ENCODE measurements around the gene CACNA1E. TPM values are rescaled to one million over a fixed set of nuclear protein-coding genes. Genes with fewer than 3 reads are reported as not detected.

Gene CACNA1E
- total RNA-seq, 4 donors from 2014 or later = 0.09 to 0.19 TPM; not detected in 2

DNA sequence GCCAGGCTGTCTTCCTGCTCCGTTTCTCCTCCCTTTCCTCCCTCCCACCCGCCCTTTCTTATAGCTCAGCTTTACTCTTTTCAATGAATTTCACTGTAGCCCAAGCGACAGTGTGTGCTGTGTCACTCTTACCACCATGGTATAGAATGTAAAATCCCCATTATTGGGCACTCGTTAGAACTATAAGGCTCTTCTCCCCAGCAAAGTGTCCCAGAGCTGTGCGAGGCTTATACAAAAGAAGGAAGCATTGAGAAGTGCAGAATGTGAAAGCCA, 192.5 kb downstream of the CACNA1E start:
- WGBS, 2 donors = 25 to 39% methylated on average over 5 of the region's 5 CpGs
- TF ChIP-seq, protein P1, sequence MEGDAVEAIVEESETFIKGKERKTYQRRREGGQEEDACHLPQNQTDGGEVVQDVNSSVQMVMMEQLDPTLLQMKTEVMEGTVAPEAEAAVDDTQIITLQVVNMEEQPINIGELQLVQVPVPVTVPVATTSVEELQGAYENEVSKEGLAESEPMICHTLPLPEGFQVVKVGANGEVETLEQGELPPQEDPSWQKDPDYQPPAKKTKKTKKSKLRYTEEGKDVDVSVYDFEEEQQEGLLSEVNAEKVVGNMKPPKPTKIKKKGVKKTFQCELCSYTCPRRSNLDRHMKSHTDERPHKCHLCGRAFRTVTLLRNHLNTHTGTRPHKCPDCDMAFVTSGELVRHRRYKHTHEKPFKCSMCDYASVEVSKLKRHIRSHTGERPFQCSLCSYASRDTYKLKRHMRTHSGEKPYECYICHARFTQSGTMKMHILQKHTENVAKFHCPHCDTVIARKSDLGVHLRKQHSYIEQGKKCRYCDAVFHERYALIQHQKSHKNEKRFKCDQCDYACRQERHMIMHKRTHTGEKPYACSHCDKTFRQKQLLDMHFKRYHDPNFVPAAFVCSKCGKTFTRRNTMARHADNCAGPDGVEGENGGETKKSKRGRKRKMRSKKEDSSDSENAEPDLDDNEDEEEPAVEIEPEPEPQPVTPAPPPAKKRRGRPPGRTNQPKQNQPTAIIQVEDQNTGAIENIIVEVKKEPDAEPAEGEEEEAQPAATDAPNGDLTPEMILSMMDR (IDR thresholded peaks at IDR 0.05) = no peak
- TF ChIP-seq POLR2A (IDR thresholded peaks at IDR 0.05) = no peak
- intact Hi-C loops (cut with DNase I) = no loop called here

DNA sequence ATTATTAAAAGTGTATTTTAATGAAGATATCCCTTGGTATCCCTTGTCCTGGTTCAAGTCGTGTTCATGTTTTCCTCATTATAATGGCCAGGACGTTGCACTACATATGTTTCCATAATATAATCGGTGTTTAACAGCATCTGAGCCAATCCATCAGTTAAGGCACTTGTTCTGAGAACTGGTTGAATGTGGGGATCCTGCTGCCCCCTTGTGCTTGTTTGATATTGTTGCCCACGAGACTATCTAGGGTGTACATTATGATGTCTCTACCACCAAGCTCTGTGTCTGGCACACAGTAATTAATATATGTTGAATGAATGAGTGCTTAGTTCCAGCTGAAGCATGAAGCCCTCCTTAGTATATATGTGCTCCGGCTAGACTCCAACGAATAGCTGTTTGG, 193.0 kb downstream of the CACNA1E start:
- intact Hi-C loops (cut with DNase I) = no loop called here
- H3K27me3 ChIP-seq = peaks cover 0 to 5% (median 0%) of the 10 kb centered on the region in 4 donors
- no peak overlapping the region for H3K4me3 ChIP-seq
- H3K27ac ChIP-seq = no peak overlapping the region
- H3K4me1 ChIP-seq = no peaks in the 10 kb centered on the region
- DNase-seq = no peak
- no peaks in the 10 kb centered on the region for H3K36me3 ChIP-seq
- TF ChIP-seq POLR2A (IDR thresholded peaks at IDR 0.05) = no peak
- TF ChIP-seq, protein P1 (IDR thresholded peaks at IDR 0.05) = peak; percentile 15 to 62 (median 26)
- H3K9me3 ChIP-seq = no peaks in the 10 kb centered on the region
- WGBS, 2 donors = 35 to 39% methylated on average over 6 of the region's 6 CpGs

More for the DNA sequence above, 192.5 kb downstream of the CACNA1E start:
- no peaks in the 10 kb centered on the region for H3K36me3 ChIP-seq
- no peak overlapping the region for H3K27ac ChIP-seq
- no peaks in the 10 kb centered on the region for H3K4me1 ChIP-seq
- DNase-seq = no peak
- no peak overlapping the region for H3K4me3 ChIP-seq
- H3K27me3 ChIP-seq = peaks cover 0 to 5% (median 0%) of the 10 kb centered on the region in 4 donors
- no peaks in the 10 kb centered on the region for H3K9me3 ChIP-seq

DNA sequence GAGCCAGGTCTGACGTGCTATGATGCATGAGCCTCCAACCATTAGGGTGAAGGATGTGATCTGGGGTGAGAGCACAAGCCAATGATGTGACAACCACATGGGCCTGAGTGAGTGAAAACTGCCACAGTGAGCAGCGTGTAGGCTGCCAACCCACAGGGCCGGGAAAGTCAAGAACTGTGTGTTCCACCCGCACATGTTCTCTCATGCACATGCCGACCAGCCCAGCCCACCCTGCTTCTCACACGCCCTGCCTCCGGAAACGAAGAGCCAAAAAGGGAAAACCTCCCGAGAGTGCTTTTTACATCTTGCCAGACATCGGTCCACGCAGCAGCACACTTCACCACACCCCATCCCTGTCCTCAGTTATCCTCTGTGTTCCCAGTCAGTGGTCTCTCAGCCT, 197.0 kb downstream of the CACNA1E start:
- no peak for TF ChIP-seq POLR2A (IDR thresholded peaks at IDR 0.05)
- TF ChIP-seq, protein P1 (IDR thresholded peaks at IDR 0.05) = no peak
- DNase-seq = no peak
- intact Hi-C loops (cut with DNase I) = no loop called here
- Histone ChIP-seq H3K27ac (no peak overlapping the region), H3K36me3 (no peaks in the 10 kb centered on the region), H3K4me3 (no peak overlapping the region), H3K4me1 (no peaks in the 10 kb centered on the region), H3K27me3 (peaks cover 0 to 5% (median 0%) of the 10 kb centered on the region in 4 donors), H3K9me3 (no peaks in the 10 kb centered on the region)
- WGBS, 2 donors = 83 to 85% methylated on average over 11 of the region's 11 CpGs

DNA sequence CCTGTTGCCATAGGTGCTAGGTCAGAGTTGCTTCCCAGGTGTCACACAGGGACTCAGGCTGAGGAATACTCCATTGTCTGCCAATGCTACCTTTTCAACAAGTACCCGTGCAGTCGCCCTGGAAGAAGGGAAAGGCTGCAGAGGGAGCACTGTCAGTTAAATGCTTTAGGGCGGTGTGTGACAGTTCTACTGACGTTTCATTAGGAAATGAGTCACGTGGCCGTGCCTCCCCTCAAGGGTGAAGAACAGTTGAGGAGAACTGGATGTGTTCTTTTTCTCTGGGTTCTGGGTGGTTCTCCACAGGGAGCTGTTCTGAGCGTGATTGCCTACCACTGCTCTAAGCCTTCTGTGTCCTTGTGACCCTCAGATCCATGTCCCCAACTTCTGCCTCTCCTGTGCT, 197.6 kb downstream of the CACNA1E start:
- Histone ChIP-seq H3K4me3 (no peak overlapping the region), H3K27ac (no peak overlapping the region), H3K4me1 (no peaks in the 10 kb centered on the region), H3K9me3 (no peaks in the 10 kb centered on the region), H3K36me3 (no peaks in the 10 kb centered on the region), H3K27me3 (peaks cover 0 to under 1% (median 0%) of the 10 kb centered on the region in 4 donors)
- TF ChIP-seq, protein P1 (IDR thresholded peaks at IDR 0.05) = no peak
- no peak for TF ChIP-seq POLR2A (IDR thresholded peaks at IDR 0.05)
- intact Hi-C loops (cut with DNase I) = no loop called here
- no peak for DNase-seq
- 59 to 65% methylated on average over 6 of the region's 7 CpGs for WGBS, 2 donors

DNA sequence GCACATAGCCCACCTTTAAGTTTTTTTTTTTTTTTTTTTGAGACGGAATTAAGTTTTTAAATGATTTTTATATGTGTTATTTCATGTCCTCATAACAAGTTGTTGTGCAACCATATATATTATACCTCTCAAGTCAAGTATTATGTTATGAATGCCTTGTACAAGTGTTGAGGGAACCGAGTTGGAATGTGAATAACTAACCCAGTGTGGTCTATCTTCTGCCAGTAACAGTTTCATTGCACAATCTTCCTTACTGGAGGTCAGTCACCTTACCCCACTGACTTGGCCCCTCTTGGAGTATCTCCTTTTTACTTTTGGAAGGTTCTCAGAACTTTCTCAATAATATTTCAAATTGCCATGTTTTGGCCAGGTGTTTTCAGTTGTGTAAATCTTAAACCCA, 201.9 kb downstream of the CACNA1E start:
- TF ChIP-seq, protein P1 (IDR thresholded peaks at IDR 0.05) = no peak
- TF ChIP-seq POLR2A (IDR thresholded peaks at IDR 0.05) = no peak
- no peak overlapping the region for H3K4me3 ChIP-seq
- H3K36me3 ChIP-seq = no peaks in the 10 kb centered on the region
- 46% methylated on average over 2 of the region's 2 CpGs for WGBS, 2 donors
- H3K4me1 ChIP-seq = no peaks in the 10 kb centered on the region
- no peak overlapping the region for H3K27ac ChIP-seq
- peaks cover 0 to 3% (median 0%) of the 10 kb centered on the region in 4 donors for H3K27me3 ChIP-seq
- H3K9me3 ChIP-seq = no peaks in the 10 kb centered on the region
- DNase-seq = no peak
- intact Hi-C loops (cut with DNase I) = no loop called here
